Lower lobe of right lung (tissue), 2 donors: ENCODE measurements around the gene C2orf76. TPM values are rescaled to one million over a fixed set of nuclear protein-coding genes. Genes with fewer than 3 reads are reported as not detected.

Experiments used
- ATAC-seq, 2 donors: fragments of 200-7000 bp; cut with Tn5 transposase; one replicate each; pipeline ENCODE4 v1.9.1; 2020 to 2022; ENCODE audit warnings: mild to moderate bottlenecking in 2 of 2, moderate library complexity in 2 of 2
- DNase-seq: peaks from one replicate; pipeline ENCODE4 v3.0.0-alpha.2; 2020
- H3K27ac ChIP-seq: fragments of 200-600 bp; one replicate; pipeline ENCODE4 v1.8.0; 2022
- H3K27me3 ChIP-seq: fragments of 200-600 bp; one replicate; pipeline ENCODE4 v1.8.0; 2022; ENCODE audit warnings: low read depth
- H3K36me3 ChIP-seq: fragments of 200-600 bp; one replicate; pipeline ENCODE4 v1.8.0; 2022; ENCODE audit warnings: mild to moderate bottlenecking
- H3K4me1 ChIP-seq: fragments of 200-600 bp; one replicate; pipeline ENCODE4 v1.8.0; 2022
- H3K4me3 ChIP-seq: fragments of 200-600 bp; one replicate; pipeline ENCODE4 v1.8.0; 2022; ENCODE audit warnings: mild to moderate bottlenecking
- H3K9me3 ChIP-seq: fragments of 200-600 bp; one replicate; pipeline ENCODE4 v1.8.0; 2022
- CTCF ChIP-seq: fragments of 200-600 bp; IDR thresholded peaks from one replicate; pipeline ENCODE4 v1.8.0; 2022; ENCODE audit warnings: antibody characterized with exemption, mild to moderate bottlenecking
- intact Hi-C: fragments of 100-400 bp; cut with DNase I; formaldehyde crosslinking; loops from one replicate; pipeline ENCODE4 v1.11.0; 2022
- long read RNA-seq: library from polyadenylated mRNA; unstranded; transcript quantifications from one replicate; pipeline ENCODE4 v2.0.0, GENCODE V29; 2021
- total RNA-seq: library from RNA; stranded (reverse); fragmentation: NEBNext Ultra II Directional; extraction: Animal tissue kit (Norgen Biotek cat#: 25700); gene quantifications from one replicate; pipeline ENCODE4 v1.2.1, GENCODE V29; 2021
- donor health status: DM: no; HTN: yes; CAD: no; lungs with severe emphysema.

C2orf76 gene
- 11.6 TPM for total RNA-seq
- long read RNA-seq, transcript C2orf76-201 (6 exons, 676 nt), result major isoform, 7 of 15 reads
- long read RNA-seq, partial matches to known transcripts, result 2 of 15 reads
- long read RNA-seq, other reads (novel, unspliced or antisense), result 6 of 15 reads

GRCh38 chr2:119366649-119367471 is at the start of gene C2orf76, which contains the start of gene DBI:
Gene C2orf76 (minus strand): TSS chr2:119366834. CDS start chr2:119339959, 26,875 bp downstream.
Gene DBI (plus strand): TSS chr2:119366977. CDS start chr2:119367052, 75 bp downstream.
- peaks cover 42% of the 10 kb centered on the region for H3K4me1 ChIP-seq
- H3K9me3 ChIP-seq, result no peaks in the 10 kb centered on the region
- ATAC-seq (peak; percentile 98 to 99), DNase-seq (peak; percentile 96)
- peak within 1 kb of the TSS; percentile 91 for H3K27ac ChIP-seq
- intact Hi-C loops, result no loop called here
- peaks cover 36% of the 10 kb centered on the region for H3K36me3 ChIP-seq
- no peaks in the 10 kb centered on the region for H3K27me3 ChIP-seq
- peak within 1 kb of the TSS; percentile 83 for H3K4me3 ChIP-seq
- no peak for TF ChIP-seq CTCF

GRCh38 chr2:119415630-119416029 is 49.0 kb upstream of the C2orf76 start:
- intact Hi-C loops, result no loop called here
- no peak for DNase-seq
- H3K9me3 ChIP-seq, result no peaks in the 10 kb centered on the region
- H3K36me3 ChIP-seq, result no peaks in the 10 kb centered on the region
- no peaks in the 10 kb centered on the region for H3K4me1 ChIP-seq
- no peak for TF ChIP-seq CTCF
- no peak overlapping the region for H3K27ac ChIP-seq
- no peaks in the 10 kb centered on the region for H3K27me3 ChIP-seq
- no peak for ATAC-seq
- H3K4me3 ChIP-seq, result no peak overlapping the region

GRCh38 chr2:119414894-119415293 is 48.3 kb upstream of the C2orf76 start:
- DNase-seq (no peak), ATAC-seq (no peak)
- intact Hi-C loops, result no loop called here
- TF ChIP-seq CTCF, result no peak
- Histone ChIP-seq H3K4me3 (no peak overlapping the region), H3K27me3 (no peaks in the 10 kb centered on the region), H3K36me3 (no peaks in the 10 kb centered on the region), H3K27ac (no peak overlapping the region), H3K4me1 (no peaks in the 10 kb centered on the region), H3K9me3 (no peaks in the 10 kb centered on the region)

- intact Hi-C loops, result loop anchor here (5.0 kb wide), 1 partner anchor 68 kb away; no protein-coding TSS in a partner anchor
- H3K4me3 ChIP-seq, result no peak overlapping the region
- no peaks in the 10 kb centered on the region for H3K27me3 ChIP-seq
- H3K27ac ChIP-seq, result no peak overlapping the region
- no peak for ATAC-seq
- no peak for TF ChIP-seq CTCF
- H3K4me1 ChIP-seq, result peaks cover 12% of the 10 kb centered on the region
- no peak for DNase-seq
- H3K36me3 ChIP-seq, result no peaks in the 10 kb centered on the region
- no peaks in the 10 kb centered on the region for H3K9me3 ChIP-seq
Observed at GRCh38 chr2:119409506-119409905, 42.9 kb upstream of the C2orf76 start.

GRCh38 chr2:119408221-119408619 is 41.6 kb upstream of the C2orf76 start:
- no peaks in the 10 kb centered on the region for H3K27me3 ChIP-seq
- H3K9me3 ChIP-seq, result no peaks in the 10 kb centered on the region
- DNase-seq (no peak), ATAC-seq (peak; percentile 60 to 89)
- H3K27ac ChIP-seq, result no peak overlapping the region
- TF ChIP-seq CTCF, result no peak
- no peaks in the 10 kb centered on the region for H3K36me3 ChIP-seq
- no peak overlapping the region for H3K4me3 ChIP-seq
- intact Hi-C loops, result loop anchor here (5.0 kb wide), 1 partner anchor 69 kb away; no protein-coding TSS in a partner anchor
- H3K4me1 ChIP-seq, result peaks cover 12% of the 10 kb centered on the region
